GM18907 (cell line): ENCODE results near the gene MS4A4E.
A peak's percentile ranks its signal among the peaks of the same experiment; 100 is the strongest.
"Not testable (repeated sequence)": the region's sequence is repeated elsewhere in the genome, so short reads cannot be mapped to it uniquely, and the experiment has no call there.

ENCODE experiments used
- ATAC-seq: cut with Tn5 transposase; IDR thresholded peaks from one replicate; pipeline ENCODE4 v1.9.1; 2021; ENCODE audit warnings: mild to moderate bottlenecking, moderate library complexity; ENCODE audit not compliant: unreplicated experiment

The MS4A4E gene

GRCh38 chr11:60222141-60222540, 20.8 kb downstream of the MS4A4E start:
- no peak for ATAC-seq

GRCh38 chr11:60221692-60222091, 21.2 kb downstream of the MS4A4E start:
- ATAC-seq: no peak

GRCh38 chr11:60221181-60221580, 21.8 kb downstream of the MS4A4E start:
- no peak for ATAC-seq

GRCh38 chr11:60214386-60214785, 28.6 kb downstream of the MS4A4E start:
- no peak for ATAC-seq

GRCh38 chr11:60211206-60211605, 31.7 kb downstream of the MS4A4E start:
- ATAC-seq: no peak

- ATAC-seq: no peak
Observed at GRCh38 chr11:60209977-60210376, 33.0 kb downstream of the MS4A4E start.

GRCh38 chr11:60208951-60209350, 34.0 kb downstream of the MS4A4E start:
- no peak for ATAC-seq

GRCh38 chr11:60208146-60208895, 34.6 kb downstream of the MS4A4E start:
- no peak for ATAC-seq

GRCh38 chr11:60206616-60207015, 36.3 kb downstream of the MS4A4E start:
- ATAC-seq: peak; percentile 58

GRCh38 chr11:60204922-60205321, 38.0 kb downstream of the MS4A4E start:
- ATAC-seq: no peak

- ATAC-seq: not testable (repeated sequence)
Observed at GRCh38 chr11:60201334-60201733, 41.6 kb downstream of the MS4A4E start.

GRCh38 chr11:60197442-60197841, 45.5 kb downstream of the MS4A4E start:
- no peak for ATAC-seq

- no peak for ATAC-seq
Observed at GRCh38 chr11:60195923-60196368, 47.0 kb downstream of the MS4A4E start.

GRCh38 chr11:60194511-60194910, 48.4 kb downstream of the MS4A4E start:
- ATAC-seq: no peak

- ATAC-seq: peak; percentile 86
Observed at GRCh38 chr11:60193687-60194433, 49.1 kb downstream of the MS4A4E start.

- not testable (repeated sequence) for ATAC-seq
Observed at GRCh38 chr11:60192564-60192963, 50.4 kb downstream of the MS4A4E start.

- ATAC-seq: not testable (repeated sequence)
Observed at GRCh38 chr11:60188481-60188880, 54.5 kb downstream of the MS4A4E start.

- not testable (repeated sequence) for ATAC-seq
Observed at GRCh38 chr11:60186128-60186527, 56.8 kb downstream of the MS4A4E start.

GRCh38 chr11:60185512-60185827, 57.5 kb downstream of the MS4A4E start:
- ATAC-seq: not testable (repeated sequence)

GRCh38 chr11:60184824-60185511, 58.0 kb downstream of the MS4A4E start:
- ATAC-seq: no peak

- ATAC-seq: no peak
Observed at GRCh38 chr11:60183591-60184205, 59.2 kb downstream of the MS4A4E start.
